ENCODE results near the gene PTGER1. TPM values are rescaled to one million over a fixed set of nuclear protein-coding genes. Genes with fewer than 3 reads are reported as not detected.

Gene PTGER1
- total and polyA plus RNA-seq, 12 donors, result 1.9 to 31.1 (median 4.5) TPM; not detected in 1

DNA sequence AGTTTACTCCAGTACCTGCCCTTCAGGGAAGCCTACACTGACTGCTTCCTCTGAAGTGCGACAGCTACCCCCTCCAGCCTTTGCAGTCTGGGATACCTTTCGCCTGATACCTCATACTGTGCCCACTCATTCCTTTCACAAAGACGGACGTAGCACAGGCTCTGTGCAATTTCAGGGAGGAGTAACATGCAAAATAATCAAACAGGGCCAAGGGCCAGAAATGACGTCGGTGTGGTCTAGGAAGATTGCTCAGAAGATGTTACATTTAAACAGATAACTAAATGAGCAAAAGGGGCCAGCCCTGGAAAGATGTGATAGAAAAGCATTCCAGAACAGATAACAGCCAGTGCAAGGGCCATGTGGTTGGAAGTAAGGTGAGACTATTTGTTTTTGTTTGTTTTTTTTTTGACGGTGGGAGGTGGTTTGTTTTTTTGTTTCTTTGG, 49.4 kb downstream of the PTGER1 start:
- no peak overlapping the region for H3K4me3 ChIP-seq
- DNase-seq, result no peak

More for the DNA sequence above, 49.4 kb downstream of the PTGER1 start:
- Histone ChIP-seq H3K4me1 (replicated peaks in 1 of 2) (no peaks in the 10 kb centered on the region), H3K36me3 (replicated peaks in 1 of 2) (no peaks in the 10 kb centered on the region), H3K27ac (no peak overlapping the region), H3K9me3 (replicated peaks in 1 of 3) (no peaks in the 10 kb centered on the region), H3K27me3 (no peaks in the 10 kb centered on the region)
- intact Hi-C loops (cut with DNase I), result no loop called here
- TF ChIP-seq, protein P1, sequence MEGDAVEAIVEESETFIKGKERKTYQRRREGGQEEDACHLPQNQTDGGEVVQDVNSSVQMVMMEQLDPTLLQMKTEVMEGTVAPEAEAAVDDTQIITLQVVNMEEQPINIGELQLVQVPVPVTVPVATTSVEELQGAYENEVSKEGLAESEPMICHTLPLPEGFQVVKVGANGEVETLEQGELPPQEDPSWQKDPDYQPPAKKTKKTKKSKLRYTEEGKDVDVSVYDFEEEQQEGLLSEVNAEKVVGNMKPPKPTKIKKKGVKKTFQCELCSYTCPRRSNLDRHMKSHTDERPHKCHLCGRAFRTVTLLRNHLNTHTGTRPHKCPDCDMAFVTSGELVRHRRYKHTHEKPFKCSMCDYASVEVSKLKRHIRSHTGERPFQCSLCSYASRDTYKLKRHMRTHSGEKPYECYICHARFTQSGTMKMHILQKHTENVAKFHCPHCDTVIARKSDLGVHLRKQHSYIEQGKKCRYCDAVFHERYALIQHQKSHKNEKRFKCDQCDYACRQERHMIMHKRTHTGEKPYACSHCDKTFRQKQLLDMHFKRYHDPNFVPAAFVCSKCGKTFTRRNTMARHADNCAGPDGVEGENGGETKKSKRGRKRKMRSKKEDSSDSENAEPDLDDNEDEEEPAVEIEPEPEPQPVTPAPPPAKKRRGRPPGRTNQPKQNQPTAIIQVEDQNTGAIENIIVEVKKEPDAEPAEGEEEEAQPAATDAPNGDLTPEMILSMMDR (IDR thresholded peaks at IDR 0.05), result no peak
- TF ChIP-seq POLR2A (IDR thresholded peaks at IDR 0.05), result no peak
- 72 to 79% (median 74%) methylated on average over 7 of the region's 7 CpGs for WGBS, 4 donors

Small RNA genes lying within 50 kb of the gene (small RNA-seq; reads per million reads assigned to genes)
- 0 reads per million in 2 donors for gene SNRPGP15

Other genes starting within 250 kb of the PTGER1 start
- gene ADGRE5, start 93.9 kb downstream of the PTGER1 start, total RNA-seq, result 100 to 1,000 TPM in 1 of 9 donors, 10 to 100 TPM in 7, 1 to 10 TPM in 1; 7.4 to 103 (median 70.6) TPM
- gene ADGRE5, start 93.9 kb downstream of the PTGER1 start, polyA plus RNA-seq, result 10 to 100 TPM; 11.7 to 25.8 (median 15.9) TPM
- 10 to 100 TPM; 30.7 to 60.7 (median 42.7) TPM for gene DDX39A, start 56.0 kb downstream of the PTGER1 start, total RNA-seq
- 100 to 1,000 TPM in 2 of 3 donors, 10 to 100 TPM in 1; 26.7 to 262 (median 126) TPM for gene DDX39A, start 56.0 kb downstream of the PTGER1 start, polyA plus RNA-seq
- 100 to 1,000 TPM in 7 of 9 donors, 10 to 100 TPM in 2; 49.9 to 184 (median 122) TPM for gene PKN1, start 42.0 kb downstream of the PTGER1 start, total RNA-seq
- gene PKN1, start 42.0 kb downstream of the PTGER1 start, polyA plus RNA-seq, result 100 to 1,000 TPM in 2 of 3 donors, 10 to 100 TPM in 1; 27.5 to 209 (median 118) TPM
- gene GIPC1, start 20.8 kb upstream of the PTGER1 start, total RNA-seq, result 100 to 1,000 TPM in 1 of 9 donors, 10 to 100 TPM in 8; 52.2 to 107 (median 62.3) TPM
- 10 to 100 TPM; 26.6 to 85.7 (median 74.3) TPM for gene GIPC1, start 20.8 kb upstream of the PTGER1 start, polyA plus RNA-seq
- gene DNAJB1, start 43.0 kb upstream of the PTGER1 start, total RNA-seq, result 100 to 1,000 TPM in 7 of 9 donors, 10 to 100 TPM in 2; 86.9 to 273 (median 142) TPM
- 100 to 1,000 TPM in 1 of 3 donors, 10 to 100 TPM in 2; 42.5 to 192 (median 45.5) TPM for gene DNAJB1, start 43.0 kb upstream of the PTGER1 start, polyA plus RNA-seq
- 100 to 1,000 TPM; 108 to 282 (median 198) TPM for gene TECR, start 54.2 kb upstream of the PTGER1 start, total RNA-seq
- gene TECR, start 54.2 kb upstream of the PTGER1 start, polyA plus RNA-seq, result 100 to 1,000 TPM; 212 to 610 (median 550) TPM
- gene NDUFB7, start 96.7 kb upstream of the PTGER1 start, total RNA-seq, result 100 to 1,000 TPM; 170 to 658 (median 357) TPM
- gene NDUFB7, start 96.7 kb upstream of the PTGER1 start, polyA plus RNA-seq, result 100 to 1,000 TPM in 2 of 3 donors, 10 to 100 TPM in 1; 19.1 to 848 (median 637) TPM
- gene CLEC17A, start 107.7 kb upstream of the PTGER1 start, total RNA-seq, result not detected
- gene CLEC17A, start 107.7 kb upstream of the PTGER1 start, polyA plus RNA-seq, result under 1 TPM in 2 of 3 donors, not detected in 1; 0.03 to 0.16 TPM
- under 1 TPM in 2 of 9 donors, not detected in 7; 0.06 to 0.39 TPM for gene ADGRE3, start 199.5 kb upstream of the PTGER1 start, total RNA-seq
- not detected for gene ADGRE3, start 199.5 kb upstream of the PTGER1 start, polyA plus RNA-seq
- gene ZNF333, start 214.7 kb upstream of the PTGER1 start, total RNA-seq, result 10 to 100 TPM; 13.4 to 26.1 (median 19.5) TPM
- gene ZNF333, start 214.7 kb upstream of the PTGER1 start, polyA plus RNA-seq, result 10 to 100 TPM in 2 of 3 donors, 1 to 10 TPM in 1; 8.3 to 17.8 (median 12.1) TPM

Measured in adrenal gland (tissue), 12 donors.